ENCODE results near the gene ASPG.

- TF ChIP-seq CTCF (conservative IDR thresholded peaks at IDR 0.05; ENCODE audit: low read depth, low read length) = peak; percentile 25; the same call in 1 of the 2 replicates
- no peak for TF ChIP-seq EZH2 (IDR thresholded peaks at IDR 0.05; ENCODE audit: low read length, unreplicated experiment)
- TF ChIP-seq EZH2phosphoT487 (IDR thresholded peaks at IDR 0.05; ENCODE audit: borderline replicate concordance, low read length) = no peak
Measured at GRCh38 chr14:104103061-104103445, 17.6 kb downstream of the ASPG start.

Measured in PC-3 (cell line).